KBM-7 (cell line): ENCODE results near the gene PFN2.
"Not testable (repeated sequence)": the region's sequence is repeated elsewhere in the genome, so short reads cannot be mapped to it uniquely, and the experiment has no call there.

Experiments
- DNase-seq: peaks from one replicate; pipeline ENCODE4 v3.0.0-alpha.2; 2015
- in situ Hi-C: fragments of 300-500 bp; cut with MboI; formaldehyde crosslinking; loops from 2 replicates; pipeline ENCODE4 v1.14.3; 2020; ENCODE audit warnings: low sequenced_read_pairs, low pct_unique_long_range_greater_than_20kb, mixed read lengths

The PFN2 gene, protein sequence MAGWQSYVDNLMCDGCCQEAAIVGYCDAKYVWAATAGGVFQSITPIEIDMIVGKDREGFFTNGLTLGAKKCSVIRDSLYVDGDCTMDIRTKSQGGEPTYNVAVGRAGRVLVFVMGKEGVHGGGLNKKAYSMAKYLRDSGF

DNA sequence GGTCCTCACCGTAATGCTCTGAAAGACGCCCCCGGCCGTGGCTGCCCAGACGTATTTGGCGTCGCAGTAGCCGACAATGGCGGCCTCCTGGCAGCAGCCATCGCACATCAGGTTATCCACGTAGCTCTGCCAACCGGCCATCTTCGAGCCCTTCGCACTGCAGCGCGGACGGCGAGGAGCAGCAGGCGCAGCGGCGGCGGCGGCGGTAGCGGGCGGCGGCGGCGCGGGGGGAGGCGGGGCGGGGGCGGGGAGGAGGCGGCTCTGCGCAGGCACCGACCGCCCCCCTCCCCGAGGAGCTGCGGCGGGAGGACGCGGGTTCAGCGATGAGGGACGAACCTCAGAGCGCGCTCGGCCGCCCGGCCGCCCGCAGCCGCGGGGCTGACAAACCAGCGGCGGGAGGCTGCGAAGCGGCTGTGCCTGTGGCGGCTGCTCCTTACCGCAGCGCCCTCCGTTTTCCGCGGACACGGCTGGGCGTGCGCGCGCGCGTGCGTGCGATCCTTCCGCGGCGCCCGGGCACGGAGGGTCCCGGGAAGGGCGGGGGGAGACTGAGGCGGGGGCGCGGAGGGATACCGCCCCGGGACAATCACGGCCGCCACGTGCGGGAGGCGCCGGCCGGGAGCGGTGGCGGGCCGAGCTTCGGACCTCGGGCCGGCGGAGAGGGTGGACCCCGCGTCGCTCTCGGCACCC, at the start of gene PFN2:
TSS of gene PFN2 (minus strand) at position 180 of the 687 bp plus-strand sequence. CDS start at position 141, 39 bp downstream.
- peak; percentile 71 for DNase-seq
- in situ Hi-C loops: loop anchor here (25.0 kb wide), 1 partner anchor 241 kb away; no protein-coding TSS in a partner anchor

GRCh38 chr3:150015901-150016300, 45.2 kb upstream of the PFN2 start:
- DNase-seq: no peak
- in situ Hi-C loops: no loop called here

GRCh38 chr3:150014782-150015181, 44.1 kb upstream of the PFN2 start:
- no peak for DNase-seq
- in situ Hi-C loops: no loop called here

DNA sequence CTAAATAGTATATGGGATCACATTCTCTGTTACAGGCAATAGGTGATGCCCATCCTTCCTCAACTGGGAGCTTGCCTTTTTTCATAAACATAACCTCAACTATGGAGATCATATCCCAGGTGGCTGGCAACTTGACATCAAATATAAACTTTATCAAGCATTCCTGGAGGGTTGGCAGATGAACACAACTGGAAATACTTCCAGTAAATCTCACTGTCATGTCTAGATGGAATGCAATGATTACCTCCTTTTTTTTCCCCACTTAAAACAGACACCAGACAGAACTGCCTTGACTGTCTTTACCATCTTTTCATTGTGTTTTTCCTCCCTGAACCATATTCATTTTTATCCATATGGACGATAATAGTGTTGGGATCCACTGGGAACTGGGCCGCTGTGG, 43.1 kb upstream of the PFN2 start:
- no peak for DNase-seq
- in situ Hi-C loops: no loop called here

DNA sequence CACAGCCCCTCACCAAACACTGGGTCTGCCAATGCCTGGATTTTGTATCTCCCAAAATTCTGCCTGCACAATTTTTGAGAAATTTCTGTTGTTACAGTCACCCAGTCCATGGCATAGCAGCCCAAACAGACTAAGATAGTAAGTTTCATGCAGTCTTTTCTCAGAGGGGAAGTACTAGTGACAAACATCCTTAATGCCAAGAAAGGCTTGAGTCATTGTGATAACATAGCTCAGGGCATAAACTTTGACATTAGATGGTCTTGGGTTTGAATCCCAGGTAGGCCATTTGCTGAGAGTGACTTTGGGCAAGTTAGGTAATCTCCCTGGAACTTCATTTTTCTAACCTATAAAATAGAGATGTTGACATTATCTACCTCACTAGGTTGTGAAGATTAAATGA, 36.1 kb upstream of the PFN2 start:
- DNase-seq: no peak
- in situ Hi-C loops: no loop called here

- in situ Hi-C loops: no loop called here
- peak; percentile 28 for DNase-seq
These were observed 34.8 kb upstream of the PFN2 start for GRCh38 chr3:150005243-150006112.

- in situ Hi-C loops: no loop called here
These were observed 29.9 kb upstream of the PFN2 start for GRCh38 chr3:150000641-150001040.

DNA sequence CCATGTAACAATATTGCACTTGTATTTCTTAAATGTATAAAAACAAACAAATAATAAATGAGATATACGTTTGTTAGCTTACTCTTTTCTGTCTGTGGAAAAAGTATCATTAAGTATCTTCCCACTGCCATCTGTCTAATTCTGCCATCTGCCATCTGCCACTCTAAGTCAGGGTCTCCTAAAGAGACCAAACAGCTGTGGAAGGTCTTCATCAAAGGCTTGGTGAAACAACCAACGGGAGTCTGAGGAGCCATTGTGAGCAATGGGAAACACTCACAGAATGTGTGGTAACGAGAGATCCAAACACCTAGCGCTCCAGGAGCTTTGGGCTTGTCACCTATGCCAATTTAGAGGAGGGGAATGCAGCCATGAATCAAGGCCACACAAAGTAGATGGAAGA, 28.7 kb upstream of the PFN2 start:
- in situ Hi-C loops: no loop called here
- DNase-seq: no peak

More at GRCh38 chr3:150000641-150001040, 29.9 kb upstream of the PFN2 start:
- no peak for DNase-seq

- in situ Hi-C loops: no loop called here
These were observed 28.3 kb upstream of the PFN2 start for GRCh38 chr3:149998946-149999345.

DNA sequence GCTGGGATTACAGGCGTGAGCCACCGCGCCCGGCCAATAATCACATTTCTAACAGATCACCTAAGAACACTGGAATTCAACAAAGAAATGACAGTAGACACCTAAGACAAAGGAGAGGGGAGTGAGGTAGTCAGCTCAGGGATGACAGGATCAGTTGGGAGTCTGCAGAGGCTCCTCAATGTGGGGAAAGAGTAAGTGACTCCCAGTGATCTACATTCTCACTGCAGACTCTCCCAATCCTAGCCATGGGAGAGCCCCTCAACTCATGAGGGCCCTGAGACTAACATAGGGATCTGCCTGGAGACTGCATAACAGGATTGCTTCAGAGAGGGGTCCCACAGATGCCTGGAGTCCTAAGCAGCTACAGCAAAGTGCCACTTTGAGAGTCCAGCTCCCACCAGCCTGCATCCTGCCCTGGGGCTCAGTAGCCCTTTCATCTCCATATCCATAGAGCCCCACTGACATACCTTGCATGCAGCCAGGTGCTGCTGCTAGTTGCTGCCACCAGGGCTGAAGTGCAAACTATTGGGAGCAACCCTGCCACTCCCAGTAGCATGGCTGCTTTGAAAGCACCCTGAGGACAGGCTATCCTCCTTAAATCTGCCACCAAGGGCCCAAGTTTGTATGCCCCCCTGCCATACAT, 21.8 kb upstream of the PFN2 start:
- no peak for DNase-seq
- in situ Hi-C loops: no loop called here

More at GRCh38 chr3:149998946-149999345, 28.3 kb upstream of the PFN2 start:
- no peak for DNase-seq

DNA sequence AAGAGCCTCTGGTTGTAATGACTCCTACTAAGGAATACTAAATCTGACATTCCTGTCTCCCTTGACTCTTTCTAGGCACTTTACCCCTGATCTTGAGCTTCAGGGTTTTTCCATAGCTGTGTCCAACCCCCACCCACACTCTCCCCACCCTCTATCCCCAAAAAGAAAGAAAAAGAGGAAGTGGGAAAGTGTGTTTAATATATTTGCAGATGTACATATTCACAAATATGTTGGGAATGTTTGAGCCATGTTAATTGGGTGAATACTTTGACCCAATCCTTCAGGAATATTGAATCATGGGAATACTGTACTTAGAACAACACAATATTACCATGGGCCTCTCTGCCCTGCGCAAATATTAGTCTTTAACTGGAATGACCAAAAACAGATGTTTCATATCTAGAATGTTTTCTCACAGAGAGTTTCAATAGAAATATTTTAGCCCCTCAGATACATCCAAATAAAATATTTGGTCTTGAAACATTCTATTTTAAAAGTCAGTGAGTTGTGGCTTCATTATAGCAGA, 19.8 kb upstream of the PFN2 start:
- no peak for DNase-seq
- in situ Hi-C loops: no loop called here

- in situ Hi-C loops: no loop called here
- DNase-seq: no peak
These were observed 18.6 kb upstream of the PFN2 start for GRCh38 chr3:149989307-149989706.

DNA sequence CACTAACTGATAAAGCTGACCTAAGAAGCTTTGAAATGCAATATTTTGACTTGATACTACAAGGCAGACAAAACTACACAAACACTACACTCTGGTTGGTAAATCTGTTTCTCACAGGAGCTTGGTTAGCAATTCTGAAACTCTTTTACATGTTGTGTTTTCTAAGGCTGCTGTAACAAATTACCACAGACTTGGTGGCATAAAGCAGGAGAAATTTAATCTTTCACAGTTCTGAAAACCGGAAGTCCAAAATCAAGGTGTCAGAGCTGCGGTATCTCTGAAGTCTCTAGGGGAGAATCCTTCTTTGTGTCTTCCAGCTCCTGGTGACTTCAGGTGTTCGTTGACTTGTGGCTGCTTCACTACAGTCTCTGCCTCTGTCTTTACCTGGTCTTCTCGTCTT, 12.9 kb upstream of the PFN2 start:
- in situ Hi-C loops: no loop called here
- no peak for DNase-seq

GRCh38 chr3:149983053-149983452, 12.4 kb upstream of the PFN2 start:
- DNase-seq, in situ Hi-C loops: not testable (repeated sequence)

- in situ Hi-C loops, DNase-seq: not testable (repeated sequence)
These were observed 11.3 kb upstream of the PFN2 start for GRCh38 chr3:149981979-149982378.

GRCh38 chr3:149977386-149977785, 6.7 kb upstream of the PFN2 start:
- in situ Hi-C loops: no loop called here
- DNase-seq: no peak

DNA sequence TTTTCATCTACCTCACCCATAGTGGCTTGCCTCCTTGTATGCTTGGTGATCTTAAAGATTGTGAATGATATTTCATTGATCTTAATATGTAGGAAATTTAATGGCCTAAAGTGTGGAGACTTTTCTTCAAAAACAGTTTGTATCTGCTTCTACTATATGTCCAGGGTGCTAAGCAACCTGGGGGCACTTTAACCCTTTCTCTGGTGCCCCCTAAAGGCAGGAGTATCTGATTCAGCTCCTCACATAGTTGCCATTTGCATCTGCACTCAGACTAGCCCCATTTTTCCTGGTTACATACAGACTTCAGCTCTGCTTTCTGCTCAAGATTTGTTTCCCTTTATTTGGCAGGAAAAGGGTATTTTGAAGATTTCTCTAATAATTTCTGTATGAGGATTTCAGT, 5.2 kb upstream of the PFN2 start:
- in situ Hi-C loops: no loop called here
- DNase-seq: peak; percentile 32

- in situ Hi-C loops: loop anchor here (25.0 kb wide), 1 partner anchor 241 kb away; no protein-coding TSS in a partner anchor
- peak; percentile 72 for DNase-seq
These were observed 844 bp upstream of the PFN2 start for GRCh38 chr3:149971403-149972075.
